ENCODE results near the gene URB2.

URB2 gene

DNA sequence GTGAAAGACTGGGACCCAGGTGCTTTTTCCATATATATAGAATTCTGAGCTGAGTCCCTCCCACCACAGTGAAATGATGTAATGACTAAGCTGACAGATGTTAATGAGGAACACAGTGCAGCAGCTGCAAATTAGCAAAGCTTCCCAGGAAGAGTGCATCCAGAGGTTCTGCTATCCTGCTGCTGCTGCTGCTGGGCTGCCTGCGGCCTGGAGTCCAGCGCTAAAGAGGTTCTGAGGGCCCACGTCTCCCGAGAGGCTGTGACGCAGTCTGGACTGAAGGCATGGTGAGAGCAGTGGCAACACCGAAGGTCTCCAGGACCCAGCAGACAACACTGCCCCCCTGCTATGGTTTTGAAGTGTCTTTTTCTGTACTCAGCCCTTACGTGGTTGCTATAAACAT, 63.9 kb downstream of the URB2 start:
- CTCF ChIA-PET, result interaction anchor here (0.7 kb wide), 1 partner anchor 429 kb away, joined by 4 read pairs; no protein-coding TSS in a partner anchor
- no peaks in the 10 kb centered on the region for H3K9me3 ChIP-seq (ENCODE audit: control insufficient read depth, insufficient read depth, low read depth, low read length)
- H3K4me3 ChIP-seq (ENCODE audit: low read depth, low read length), result no peak overlapping the region
- no peak for TF ChIP-seq ZFP37 (tag by site-specific recombination; IDR thresholded peaks at IDR 0.05)
- TF ChIP-seq ZSCAN23 (tag by site-specific recombination; IDR thresholded peaks at IDR 0.05), result no peak
- TF ChIP-seq ZNF175 (tag by site-specific recombination; IDR thresholded peaks at IDR 0.05), result no peak
- TF ChIP-seq HOXC10 (CRISPR knock-in tag; IDR thresholded peaks at IDR 0.05), result no peak
- TF ChIP-seq ZFP69B (tag by site-specific recombination; IDR thresholded peaks at IDR 0.05), result no peak
- TF ChIP-seq KLF10 (tag by site-specific recombination; IDR thresholded peaks at IDR 0.05), result no peak
- no peak for TF ChIP-seq ZBTB44 (tag by site-specific recombination; IDR thresholded peaks at IDR 0.05)
- TF ChIP-seq ZNF157 (tag by site-specific recombination; IDR thresholded peaks at IDR 0.05), result no peak
- TF ChIP-seq ZNF610 (tag by site-specific recombination; IDR thresholded peaks at IDR 0.05; ENCODE audit: borderline replicate concordance), result no peak
- no peak for TF ChIP-seq ZNF24 (tag by site-specific recombination; IDR thresholded peaks at IDR 0.05)
- TF ChIP-seq ZNF10 (tag by site-specific recombination; IDR thresholded peaks at IDR 0.05), result no peak
- TF ChIP-seq ZNF837 (tag by site-specific recombination; IDR thresholded peaks at IDR 0.05), result no peak
- TF ChIP-seq, protein P1, sequence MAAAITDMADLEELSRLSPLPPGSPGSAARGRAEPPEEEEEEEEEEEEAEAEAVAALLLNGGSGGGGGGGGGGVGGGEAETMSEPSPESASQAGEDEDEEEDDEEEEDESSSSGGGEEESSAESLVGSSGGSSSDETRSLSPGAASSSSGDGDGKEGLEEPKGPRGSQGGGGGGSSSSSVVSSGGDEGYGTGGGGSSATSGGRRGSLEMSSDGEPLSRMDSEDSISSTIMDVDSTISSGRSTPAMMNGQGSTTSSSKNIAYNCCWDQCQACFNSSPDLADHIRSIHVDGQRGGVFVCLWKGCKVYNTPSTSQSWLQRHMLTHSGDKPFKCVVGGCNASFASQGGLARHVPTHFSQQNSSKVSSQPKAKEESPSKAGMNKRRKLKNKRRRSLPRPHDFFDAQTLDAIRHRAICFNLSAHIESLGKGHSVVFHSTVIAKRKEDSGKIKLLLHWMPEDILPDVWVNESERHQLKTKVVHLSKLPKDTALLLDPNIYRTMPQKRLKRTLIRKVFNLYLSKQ (tag by site-specific recombination; IDR thresholded peaks at IDR 0.05; ENCODE audit: borderline replicate concordance), result no peak
- no peak for TF ChIP-seq ZNF558 (tag by site-specific recombination; IDR thresholded peaks at IDR 0.05)
- TF ChIP-seq ZNF514 (tag by site-specific recombination; IDR thresholded peaks at IDR 0.05), result no peak
- TF ChIP-seq, protein P2, sequence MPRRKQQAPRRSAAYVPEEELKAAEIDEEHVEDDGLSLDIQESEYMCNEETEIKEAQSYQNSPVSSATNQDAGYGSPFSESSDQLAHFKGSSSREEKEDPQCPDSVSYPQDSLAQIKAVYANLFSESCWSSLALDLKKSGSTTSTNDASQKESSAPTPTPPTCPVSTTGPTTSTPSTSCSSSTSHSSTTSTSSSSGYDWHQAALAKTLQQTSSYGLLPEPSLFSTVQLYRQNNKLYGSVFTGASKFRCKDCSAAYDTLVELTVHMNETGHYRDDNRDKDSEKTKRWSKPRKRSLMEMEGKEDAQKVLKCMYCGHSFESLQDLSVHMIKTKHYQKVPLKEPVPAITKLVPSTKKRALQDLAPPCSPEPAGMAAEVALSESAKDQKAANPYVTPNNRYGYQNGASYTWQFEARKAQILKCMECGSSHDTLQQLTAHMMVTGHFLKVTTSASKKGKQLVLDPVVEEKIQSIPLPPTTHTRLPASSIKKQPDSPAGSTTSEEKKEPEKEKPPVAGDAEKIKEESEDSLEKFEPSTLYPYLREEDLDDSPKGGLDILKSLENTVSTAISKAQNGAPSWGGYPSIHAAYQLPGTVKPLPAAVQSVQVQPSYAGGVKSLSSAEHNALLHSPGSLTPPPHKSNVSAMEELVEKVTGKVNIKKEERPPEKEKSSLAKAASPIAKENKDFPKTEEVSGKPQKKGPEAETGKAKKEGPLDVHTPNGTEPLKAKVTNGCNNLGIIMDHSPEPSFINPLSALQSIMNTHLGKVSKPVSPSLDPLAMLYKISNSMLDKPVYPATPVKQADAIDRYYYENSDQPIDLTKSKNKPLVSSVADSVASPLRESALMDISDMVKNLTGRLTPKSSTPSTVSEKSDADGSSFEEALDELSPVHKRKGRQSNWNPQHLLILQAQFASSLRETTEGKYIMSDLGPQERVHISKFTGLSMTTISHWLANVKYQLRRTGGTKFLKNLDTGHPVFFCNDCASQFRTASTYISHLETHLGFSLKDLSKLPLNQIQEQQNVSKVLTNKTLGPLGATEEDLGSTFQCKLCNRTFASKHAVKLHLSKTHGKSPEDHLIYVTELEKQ (tag by site-specific recombination; IDR thresholded peaks at IDR 0.05; ENCODE audit: borderline replicate concordance), result no peak
- TF ChIP-seq, protein P3, sequence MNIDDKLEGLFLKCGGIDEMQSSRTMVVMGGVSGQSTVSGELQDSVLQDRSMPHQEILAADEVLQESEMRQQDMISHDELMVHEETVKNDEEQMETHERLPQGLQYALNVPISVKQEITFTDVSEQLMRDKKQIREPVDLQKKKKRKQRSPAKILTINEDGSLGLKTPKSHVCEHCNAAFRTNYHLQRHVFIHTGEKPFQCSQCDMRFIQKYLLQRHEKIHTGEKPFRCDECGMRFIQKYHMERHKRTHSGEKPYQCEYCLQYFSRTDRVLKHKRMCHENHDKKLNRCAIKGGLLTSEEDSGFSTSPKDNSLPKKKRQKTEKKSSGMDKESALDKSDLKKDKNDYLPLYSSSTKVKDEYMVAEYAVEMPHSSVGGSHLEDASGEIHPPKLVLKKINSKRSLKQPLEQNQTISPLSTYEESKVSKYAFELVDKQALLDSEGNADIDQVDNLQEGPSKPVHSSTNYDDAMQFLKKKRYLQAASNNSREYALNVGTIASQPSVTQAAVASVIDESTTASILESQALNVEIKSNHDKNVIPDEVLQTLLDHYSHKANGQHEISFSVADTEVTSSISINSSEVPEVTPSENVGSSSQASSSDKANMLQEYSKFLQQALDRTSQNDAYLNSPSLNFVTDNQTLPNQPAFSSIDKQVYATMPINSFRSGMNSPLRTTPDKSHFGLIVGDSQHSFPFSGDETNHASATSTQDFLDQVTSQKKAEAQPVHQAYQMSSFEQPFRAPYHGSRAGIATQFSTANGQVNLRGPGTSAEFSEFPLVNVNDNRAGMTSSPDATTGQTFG (tag by site-specific recombination; IDR thresholded peaks at IDR 0.05; ENCODE audit: borderline replicate concordance), result no peak
- TF ChIP-seq, protein P4, sequence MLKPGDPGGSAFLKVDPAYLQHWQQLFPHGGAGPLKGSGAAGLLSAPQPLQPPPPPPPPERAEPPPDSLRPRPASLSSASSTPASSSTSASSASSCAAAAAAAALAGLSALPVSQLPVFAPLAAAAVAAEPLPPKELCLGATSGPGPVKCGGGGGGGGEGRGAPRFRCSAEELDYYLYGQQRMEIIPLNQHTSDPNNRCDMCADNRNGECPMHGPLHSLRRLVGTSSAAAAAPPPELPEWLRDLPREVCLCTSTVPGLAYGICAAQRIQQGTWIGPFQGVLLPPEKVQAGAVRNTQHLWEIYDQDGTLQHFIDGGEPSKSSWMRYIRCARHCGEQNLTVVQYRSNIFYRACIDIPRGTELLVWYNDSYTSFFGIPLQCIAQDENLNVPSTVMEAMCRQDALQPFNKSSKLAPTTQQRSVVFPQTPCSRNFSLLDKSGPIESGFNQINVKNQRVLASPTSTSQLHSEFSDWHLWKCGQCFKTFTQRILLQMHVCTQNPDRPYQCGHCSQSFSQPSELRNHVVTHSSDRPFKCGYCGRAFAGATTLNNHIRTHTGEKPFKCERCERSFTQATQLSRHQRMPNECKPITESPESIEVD (tag by site-specific recombination; IDR thresholded peaks at IDR 0.05), result no peak
- TF ChIP-seq, protein P5, sequence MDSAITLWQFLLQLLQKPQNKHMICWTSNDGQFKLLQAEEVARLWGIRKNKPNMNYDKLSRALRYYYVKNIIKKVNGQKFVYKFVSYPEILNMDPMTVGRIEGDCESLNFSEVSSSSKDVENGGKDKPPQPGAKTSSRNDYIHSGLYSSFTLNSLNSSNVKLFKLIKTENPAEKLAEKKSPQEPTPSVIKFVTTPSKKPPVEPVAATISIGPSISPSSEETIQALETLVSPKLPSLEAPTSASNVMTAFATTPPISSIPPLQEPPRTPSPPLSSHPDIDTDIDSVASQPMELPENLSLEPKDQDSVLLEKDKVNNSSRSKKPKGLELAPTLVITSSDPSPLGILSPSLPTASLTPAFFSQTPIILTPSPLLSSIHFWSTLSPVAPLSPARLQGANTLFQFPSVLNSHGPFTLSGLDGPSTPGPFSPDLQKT (IDR thresholded peaks at IDR 0.05; ENCODE audit: borderline replicate concordance, low read depth, low read length), result no peak
- no peak overlapping the region for H3K27ac ChIP-seq (ENCODE audit: extremely low read depth, low read depth, low read length)
- H3K4me1 ChIP-seq (ENCODE audit: control insufficient read depth, insufficient read depth, low read length), result no peaks in the 10 kb centered on the region
- no peaks in the 10 kb centered on the region for H3K36me3 ChIP-seq (ENCODE audit: control insufficient read depth in 2 of 2, insufficient read depth in 1 of 2, low read length in 2 of 2)
- POLR2A ChIA-PET, result interaction anchor here (0.9 kb wide), 1 partner anchor 9 kb away, joined by 3 read pairs; no protein-coding TSS in a partner anchor
